Liver (tissue), 9 donors: ENCODE measurements around the gene MAN2A2. TPM values are rescaled to one million over a fixed set of nuclear protein-coding genes. Genes with fewer than 3 reads are reported as not detected.

ENCODE experiments used
- DNase-seq: peaks from one replicate; pipeline ENCODE4 v3.0.0-alpha.2; 2017; ENCODE audit warnings: low spot score
- H3K27ac ChIP-seq, 2 donors: one replicate each; pipeline ENCODE4 v1.7.0; 2013; ENCODE audit warnings: inconsistent platforms in 2 of 2, low read length in 2 of 2, control low read depth in 1 of 2, low read depth in 1 of 2, mild to moderate bottlenecking in 1 of 2
- H3K27me3 ChIP-seq, 4 donors: one replicate each; pipeline versions ENCODE4 v1.6.1 to v1.7.0; 2013; ENCODE audit warnings: low read length in 3 of 4, inconsistent platforms in 1 of 4, mild to moderate bottlenecking in 1 of 4, moderate library complexity in 1 of 4; ENCODE audit not compliant: control insufficient read depth in 4 of 4, insufficient read depth in 4 of 4
- H3K36me3 ChIP-seq, 4 donors: one replicate each; pipeline versions ENCODE4 v1.6.1 to v1.7.0; 2013; ENCODE audit warnings: low read length in 3 of 4, mild to moderate bottlenecking in 3 of 4, low read depth in 1 of 4, moderate library complexity in 1 of 4; ENCODE audit not compliant: control insufficient read depth in 4 of 4, insufficient read depth in 3 of 4
- H3K4me1 ChIP-seq, 4 donors: one replicate each; pipeline versions ENCODE4 v1.6.1 to v1.7.0; 2013; ENCODE audit warnings: low read length in 3 of 4, mild to moderate bottlenecking in 3 of 4, moderate library complexity in 1 of 4; ENCODE audit not compliant: control insufficient read depth in 4 of 4, insufficient read depth in 4 of 4
- H3K4me3 ChIP-seq, 3 donors: one replicate each; pipeline versions ENCODE4 v1.6.1 to v1.7.0; 2013; ENCODE audit warnings: low read length in 3 of 3, control low read depth in 1 of 3, low read depth in 1 of 3, mild to moderate bottlenecking in 1 of 3
- H3K9ac ChIP-seq, 2 donors: one replicate each; pipeline ENCODE4 v1.7.0; 2013; ENCODE audit warnings: low read length in 2 of 2, mild to moderate bottlenecking in 2 of 2, moderate library complexity in 2 of 2, control low read depth in 1 of 2, low read depth in 1 of 2
- H3K9me3 ChIP-seq, 4 donors: one replicate each; pipeline versions ENCODE4 v1.6.1 to v1.7.0; 2013; ENCODE audit warnings: low read length in 3 of 4; ENCODE audit not compliant: control insufficient read depth in 4 of 4
- CTCF ChIP-seq: fragments of 150-350 bp; IDR thresholded peaks from 2 replicates; pipeline ENCODE4 v1.5.1; 2017; ENCODE audit warnings: improper control_type of control experiment, low read depth, low read length; ENCODE audit not compliant: missing input control
- EGR1 ChIP-seq, 2 donors: IDR thresholded peaks; 2 replicates each; pipeline ENCODE4 v1.6.1; 2016 to 2018; ENCODE audit warnings: antibody characterized with exemption in 2 of 2, low read depth in 2 of 2
- FOXA1 ChIP-seq: IDR thresholded peaks from 2 replicates; pipeline ENCODE4 v1.6.1; 2016; ENCODE audit warnings: antibody characterized with exemption
- FOXA2 ChIP-seq: IDR thresholded peaks from 2 replicates; pipeline ENCODE4 v1.6.1; 2016; ENCODE audit warnings: antibody characterized with exemption
- GABPA ChIP-seq, 2 donors: IDR thresholded peaks in 1 of 2; conservative IDR thresholded peaks in 1 of 2; 2 replicates each; pipeline ENCODE4 v1.6.1; 2016; ENCODE audit warnings: antibody characterized with exemption in 2 of 2, mild to moderate bottlenecking in 1 of 2, moderate library complexity in 1 of 2
- HNF4A ChIP-seq, 2 donors: conservative IDR thresholded peaks; 2 replicates each; pipeline ENCODE4 v1.6.1; 2016; ENCODE audit warnings: antibody characterized with exemption in 2 of 2, mild to moderate bottlenecking in 2 of 2
- HNF4G ChIP-seq: IDR thresholded peaks from 2 replicates; pipeline ENCODE4 v1.6.1; 2016; ENCODE audit warnings: antibody characterized with exemption
- JUND ChIP-seq, 2 donors: IDR thresholded peaks; 2 replicates each; pipeline ENCODE4 v1.6.1; 2016; ENCODE audit warnings: antibody characterized with exemption in 2 of 2
- MAX ChIP-seq: IDR thresholded peaks from 2 replicates; pipeline ENCODE4 v1.6.1; 2016; ENCODE audit warnings: antibody characterized with exemption
- NR2F2 ChIP-seq: IDR thresholded peaks from 2 replicates; pipeline ENCODE4 v1.6.1; 2016; ENCODE audit warnings: antibody characterized with exemption
- RAD21 ChIP-seq, 2 donors: IDR thresholded peaks; 2 replicates each; pipeline ENCODE4 v1.6.1; 2016; ENCODE audit warnings: antibody characterized with exemption in 2 of 2, mild to moderate bottlenecking in 2 of 2
- REST ChIP-seq: IDR thresholded peaks from 2 replicates; pipeline ENCODE4 v1.6.1; 2016; ENCODE audit warnings: antibody characterized with exemption, mild to moderate bottlenecking
- RXRA ChIP-seq, 2 donors: IDR thresholded peaks; 2 replicates each; pipeline ENCODE4 v1.6.1; 2017 to 2018; ENCODE audit warnings: antibody characterized with exemption in 2 of 2, mild to moderate bottlenecking in 1 of 2
- SP1 ChIP-seq: IDR thresholded peaks from 2 replicates; pipeline ENCODE4 v1.6.1; 2018; ENCODE audit warnings: antibody characterized with exemption, mild to moderate bottlenecking
- TAF1 ChIP-seq: conservative IDR thresholded peaks from 2 replicates; pipeline ENCODE4 v1.6.1; 2016; ENCODE audit warnings: antibody characterized with exemption, mild to moderate bottlenecking
- YY1 ChIP-seq: IDR thresholded peaks from 2 replicates; pipeline ENCODE4 v1.6.1; 2016; ENCODE audit warnings: antibody characterized with exemption, mild to moderate bottlenecking
- ZBTB33 ChIP-seq: IDR thresholded peaks from 2 replicates; pipeline ENCODE4 v1.6.1; 2016; ENCODE audit warnings: antibody characterized with exemption
- whole genome bisulfite sequencing: extraction: QIAGEN DNeasy Blood & Tissue Kit; methylation state at CpG from one replicate; pipeline ENCODE4 v1.1.7; 2013; 5-methylcytosine and 5-hydroxymethylcytosine counted together
- polyA plus RNA-seq, 2 donors: library from polyadenylated mRNA; stranded (reverse) in 1 of 2; unstranded in 1 of 2; fragments of 200-250 nt in 1 of 2; fragments of >200 nt in 1 of 2; fragmentation: Nextera tagmentation in 1 of 2; extraction: Ambion mirVana in 1 of 2; gene quantifications; one replicate each; pipeline versions ENCODE4 v1.2.1 to v1.2.3, GENCODE V29; 2013 to 2015
- total RNA-seq, 2 donors: library from RNA; depleted of rRNA; stranded (reverse); fragments of >200 nt; gene quantifications; one replicate each; pipeline ENCODE4 v1.2.3, GENCODE V29; 2014
- TF ChIP-seq, protein P1 (sequence below): IDR thresholded peaks from 2 replicates; pipeline ENCODE4 v1.6.1; 2016; ENCODE audit warnings: antibody characterized with exemption
- donor health status: healthy.
- donor health status: healthy.
- donor health status: healthy.
- donor health status: healthy.
- donor health status: healthy.

Gene MAN2A2
- total and polyA plus RNA-seq, 4 donors, result 17.3 to 111 (median 50.9) TPM

DNA sequence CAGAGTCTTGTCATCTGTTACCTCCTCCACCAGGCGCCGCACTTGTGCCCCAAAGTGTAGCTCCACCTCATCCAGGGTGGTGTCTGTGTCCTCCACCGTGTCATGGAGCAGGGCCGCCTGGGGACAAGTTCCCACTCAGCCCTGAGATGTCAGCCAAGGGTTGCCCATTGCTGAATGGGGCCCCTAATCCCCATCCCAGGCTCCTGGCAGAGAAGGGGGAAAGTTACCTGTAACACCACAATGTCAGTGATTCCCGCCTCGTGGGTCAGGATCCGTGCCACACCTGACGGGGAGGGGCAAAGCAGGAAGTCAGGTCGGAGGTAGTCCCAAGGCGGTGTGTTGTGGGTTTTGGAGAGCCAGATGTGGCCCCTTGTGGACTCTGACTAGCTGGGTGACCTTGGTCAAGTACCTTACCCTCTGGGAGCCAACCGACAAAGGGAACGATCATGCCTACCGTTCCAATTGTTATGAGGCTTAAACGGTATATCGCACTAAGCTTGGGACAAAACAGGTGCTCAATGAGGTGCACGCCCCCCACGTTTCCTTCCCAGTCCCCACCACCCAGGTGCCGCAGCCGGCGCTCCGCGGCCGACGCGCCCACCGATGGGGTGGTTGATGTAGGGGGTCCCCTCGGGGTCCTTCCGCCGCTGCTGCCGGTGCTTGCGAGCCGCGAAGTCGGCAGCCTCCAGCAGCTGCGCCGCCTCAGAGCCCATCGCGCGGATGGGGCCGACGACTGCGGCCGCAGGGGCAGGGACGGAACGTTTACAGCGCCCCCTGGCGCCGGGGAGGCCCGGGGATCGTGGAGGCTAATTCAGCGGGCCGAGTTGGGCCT is 28.9 kb downstream of the MAN2A2 start, which contains the start of gene HDDC3:
Gene HDDC3 (minus strand): TSS at position 722 of the 832 bp plus-strand sequence. CDS start 9 bp downstream, at position 713.
- TF ChIP-seq, protein P1, sequence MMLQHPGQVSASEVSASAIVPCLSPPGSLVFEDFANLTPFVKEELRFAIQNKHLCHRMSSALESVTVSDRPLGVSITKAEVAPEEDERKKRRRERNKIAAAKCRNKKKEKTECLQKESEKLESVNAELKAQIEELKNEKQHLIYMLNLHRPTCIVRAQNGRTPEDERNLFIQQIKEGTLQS, result no peak
- no peak for TF ChIP-seq ZBTB33
- peak; percentile 59 for TF ChIP-seq TAF1
- TF ChIP-seq NR2F2, result no peak
- TF ChIP-seq JUND (IDR thresholded peaks at IDR 0.05), result peak in 1 of 2 donors; percentile 7
- TF ChIP-seq HNF4A (conservative IDR thresholded peaks at IDR 0.05), result peak; percentile 35 to 41
- TF ChIP-seq CTCF, result peak; percentile 90
- no peak for TF ChIP-seq HNF4G
- TF ChIP-seq EGR1 (IDR thresholded peaks at IDR 0.05; ENCODE audit: low read depth in 2 of 2), result no peak
- TF ChIP-seq YY1, result peak; percentile 68
- no peak for TF ChIP-seq FOXA1
- TF ChIP-seq REST, result peak; percentile 13
- TF ChIP-seq RAD21 (IDR thresholded peaks at IDR 0.05), result peak; percentile 65 to 77
- peak; percentile 29 for TF ChIP-seq MAX
- TF ChIP-seq FOXA2, result no peak
- peak; percentile 67 for TF ChIP-seq SP1
- peak in 1 of 2 donors; percentile 43 for TF ChIP-seq GABPA (IDR thresholded peaks at IDR 0.05 in 1 of 2, conservative IDR thresholded peaks at IDR 0.05 in 1 of 2)
- TF ChIP-seq RXRA (IDR thresholded peaks at IDR 0.05), result peak; percentile 79 to 84
- H3K4me3 ChIP-seq, result peak within 1 kb of the TSS; percentile 74 to 88 (median 86)
- no peaks in the 10 kb centered on the region for H3K36me3 ChIP-seq
- H3K27me3 ChIP-seq, result no peaks in the 10 kb centered on the region
- DNase-seq, result peak; percentile 98
- peak within 1 kb of the TSS; percentile 75 to 91 for H3K9ac ChIP-seq
- H3K9me3 ChIP-seq, result no peaks in the 10 kb centered on the region
- H3K4me1 ChIP-seq, result peaks cover 2 to 51% (median 32%) of the 10 kb centered on the region in 4 donors
- peak within 1 kb of the TSS; percentile 93 to 94 for H3K27ac ChIP-seq
- WGBS, result under 1% methylated on average over 52 of the region's 52 CpGs
